SK-N-SH (cell line): Measurements from ENCODE around the gene ABCB6. TPM values are rescaled to one million over a fixed set of nuclear protein-coding genes. Genes with fewer than 3 reads are reported as not detected.

Experiments used
- CTCF ChIA-PET: fragments of 300-600, 350-600 bp; formaldehyde crosslinking; extraction: SDS; loops from one replicate; lab custom pipeline; 2021; lab: Yijun Ruan, JAX
- POLR2A ChIA-PET: fragments of 350-600 bp; sonication (Branson Sonifier 250); formaldehyde crosslinking; extraction: SDS; loops from one replicate; lab custom pipeline; 2020; ENCODE audit warnings: antibody characterized with exemption, inconsistent platforms; lab: Yijun Ruan, JAX
- DNase-seq: peaks from one replicate; pipeline ENCODE4 v3.0.0; 2012
- H2AFZ ChIP-seq: fragments of 200-600 bp; sonication (generic); 2 replicates; pipeline ENCODE4 v1.8.1; 2016; ENCODE audit warnings: antibody characterized with exemption, mild to moderate bottlenecking, low read depth
- H3F3A ChIP-seq: fragments of 200-600 bp; sonication (generic); replicated peaks from 2 replicates; pipeline ENCODE3; 2016; ENCODE audit warnings: antibody characterized with exemption, mild to moderate bottlenecking; ENCODE audit not compliant: insufficient read depth
- H3K27ac ChIP-seq, 2 experiments: fragments of 200-500 bp in 1 of 2; fragments of 200-600 bp in 1 of 2; sonication (Bioruptor generic) in 1 of 2; sonication (generic), shearing (Covaris generic) in 1 of 2; 2 replicates each; pipeline versions ENCODE4 v1.5.1 to v1.6.1; 2014 to 2016; ENCODE audit warnings: low read depth in 2 of 2, inconsistent platforms in 1 of 2, low read length in 1 of 2, mild to moderate bottlenecking in 1 of 2, mixed read lengths in 1 of 2
- H3K27me3 ChIP-seq: fragments of 200-600 bp; sonication (generic), shearing (Covaris generic); 2 replicates; pipeline ENCODE4 v1.6.1; 2016; ENCODE audit warnings: mixed run types; ENCODE audit not compliant: insufficient read depth
- H3K36me3 ChIP-seq, 2 experiments: fragments of 200-500 bp in 1 of 2; fragments of 200-600 bp in 1 of 2; sonication (Bioruptor generic) in 1 of 2; sonication (generic) in 1 of 2; replicated peaks in 1 of 2; 2 replicates each; pipeline versions ENCODE3 to v1.5.1; 2014 to 2016; ENCODE audit warnings: low read length in 1 of 2, mild to moderate bottlenecking in 1 of 2; ENCODE audit not compliant: insufficient read depth in 2 of 2, control insufficient read depth in 1 of 2
- H3K4me1 ChIP-seq, 2 experiments: fragments of 200-500 bp in 1 of 2; fragments of 200-600 bp in 1 of 2; sonication (Bioruptor generic) in 1 of 2; sonication (generic), shearing (Covaris generic) in 1 of 2; 2 replicates each; pipeline versions ENCODE4 v1.5.1 to v1.6.1; 2014 to 2016; ENCODE audit warnings: low read depth in 1 of 2, low read length in 1 of 2, mixed run types in 1 of 2; ENCODE audit not compliant: insufficient read depth in 2 of 2, control insufficient read depth in 1 of 2
- H3K4me2 ChIP-seq: fragments of 200-600 bp; sonication (generic), shearing (Covaris generic); 2 replicates; pipeline ENCODE4 v1.6.1; 2017; ENCODE audit warnings: mixed run types
- H3K4me3 ChIP-seq, 2 experiments: fragments of 200-500 bp in 1 of 2; fragments of 200-600 bp in 1 of 2; sonication (Bioruptor generic) in 1 of 2; sonication (generic), shearing (Covaris generic) in 1 of 2; 2 replicates each; pipeline versions ENCODE4 v1.5.1 to v1.8.1; 2014 to 2016; ENCODE audit warnings: low read depth in 2 of 2, inconsistent platforms in 1 of 2, low read length in 1 of 2, mild to moderate bottlenecking in 1 of 2, mixed read lengths in 1 of 2, moderate library complexity in 1 of 2
- H3K79me2 ChIP-seq: fragments of 200-600 bp; sonication (generic); 2 replicates; pipeline ENCODE4 v1.8.1; 2017; ENCODE audit warnings: mild to moderate bottlenecking; ENCODE audit not compliant: insufficient read depth
- H3K9ac ChIP-seq: fragments of 200-600 bp; sonication (generic); 2 replicates; pipeline ENCODE4 v1.6.1; 2017; ENCODE audit warnings: mixed run types
- H3K9me2 ChIP-seq: fragments of 200-600 bp; sonication (generic); 2 replicates; pipeline ENCODE4 v1.6.1; 2017; ENCODE audit warnings: mixed run types
- H3K9me3 ChIP-seq: fragments of 200-600 bp; sonication (generic); 2 replicates; pipeline ENCODE4 v1.6.1; 2017; ENCODE audit warnings: mixed run types, mild to moderate bottlenecking, moderate library complexity
- H4K20me1 ChIP-seq: fragments of 200-600 bp; sonication (generic); 2 replicates; pipeline ENCODE4 v1.6.1; 2017; ENCODE audit warnings: mild to moderate bottlenecking, mixed run types; ENCODE audit not compliant: insufficient read depth
- CHD2 ChIP-seq: fragments of 150-350 bp; IDR thresholded peaks from 2 replicates; pipeline ENCODE4 v1.6.1; 2018; ENCODE audit warnings: low read length; ENCODE audit not compliant: partially characterized antibody
- ELF1 ChIP-seq: IDR thresholded peaks from 2 replicates; pipeline ENCODE4 v1.4.0; 2012
- FOXJ3 ChIP-seq: sonication (generic); formaldehyde crosslinking; IDR thresholded peaks from 2 replicates; pipeline ENCODE4 v1.5.1; 2020; ENCODE audit warnings: mild to moderate bottlenecking, missing genetic modification reagents
- GABPA ChIP-seq: IDR thresholded peaks from 2 replicates; pipeline ENCODE4 v1.4.0; 2012; ENCODE audit warnings: low read depth, mild to moderate bottlenecking
- JUND ChIP-seq: IDR thresholded peaks from 2 replicates; pipeline ENCODE4 v1.4.0; 2012
- MXI1 ChIP-seq: IDR thresholded peaks from 2 replicates; pipeline ENCODE4 v1.6.1; 2012; ENCODE audit warnings: mild to moderate bottlenecking, low read depth, low read length, improper control_type of control experiment
- NFIC ChIP-seq: IDR thresholded peaks from 2 replicates; pipeline ENCODE4 v1.4.0; 2012; ENCODE audit warnings: borderline replicate concordance
- POLR2AphosphoS5 ChIP-seq: IDR thresholded peaks from 2 replicates; pipeline ENCODE4 v1.6.1; 2012; ENCODE audit warnings: low read depth, low read length
- RAD21 ChIP-seq: IDR thresholded peaks from 2 replicates; pipeline ENCODE4 v1.6.1; 2012; ENCODE audit warnings: mild to moderate bottlenecking, low read length
- RFX5 ChIP-seq: IDR thresholded peaks from 2 replicates; pipeline ENCODE4 v1.6.1; 2012; ENCODE audit warnings: mild to moderate bottlenecking, improper control_type of control experiment, low read length
- SIN3A ChIP-seq: IDR thresholded peaks from 2 replicates; pipeline ENCODE4 v1.6.1; 2012; ENCODE audit warnings: low read depth, mild to moderate bottlenecking, low read length, moderate library complexity, borderline replicate concordance
- SMC3 ChIP-seq: IDR thresholded peaks from 2 replicates; pipeline ENCODE4 v1.6.1; 2012; ENCODE audit warnings: low read depth, low read length, improper control_type of control experiment
- TEAD4 ChIP-seq: IDR thresholded peaks from 2 replicates; pipeline ENCODE4 v1.4.0; 2012; ENCODE audit warnings: mild to moderate bottlenecking, borderline replicate concordance; ENCODE audit not compliant: insufficient read depth
- WGBS: methylation state at CpG from one replicate; pipeline ENCODE4 v1.1.6; 2017; ENCODE audit warnings: low lambda C conversion rate; 5-methylcytosine and 5-hydroxymethylcytosine counted together
- polyA plus RNA-seq, 3 experiments: library from polyadenylated mRNA; depleted of rRNA; stranded (reverse); fragments of >200 nt; gene quantifications; 2 replicates each; pipeline ENCODE4 v1.2.3, GENCODE V29; 2012
- TF ChIP-seq, protein P1 (sequence below): IDR thresholded peaks from 2 replicates; pipeline ENCODE4; 2012
- TF ChIP-seq, protein P2 (sequence below): IDR thresholded peaks from 2 replicates; pipeline ENCODE4 v1.6.1; 2012; ENCODE audit warnings: mild to moderate bottlenecking, low read depth, low read length, moderate library complexity
- TF ChIP-seq, protein P3 (sequence below): fragments of 200-600 bp; sonication (generic); IDR thresholded peaks from 2 replicates; pipeline ENCODE4 v1.6.1; 2017; ENCODE audit warnings: antibody characterized with exemption, mild to moderate bottlenecking, moderate library complexity
- TF ChIP-seq, protein P4 (sequence below): IDR thresholded peaks from 2 replicates; pipeline ENCODE4 v1.4.0; 2012; ENCODE audit warnings: low read depth, borderline replicate concordance

The ABCB6 gene
- polyA plus RNA-seq, 1 of the 3 experiments (the other 2 are of a cell fraction): 27.4 TPM

DNA sequence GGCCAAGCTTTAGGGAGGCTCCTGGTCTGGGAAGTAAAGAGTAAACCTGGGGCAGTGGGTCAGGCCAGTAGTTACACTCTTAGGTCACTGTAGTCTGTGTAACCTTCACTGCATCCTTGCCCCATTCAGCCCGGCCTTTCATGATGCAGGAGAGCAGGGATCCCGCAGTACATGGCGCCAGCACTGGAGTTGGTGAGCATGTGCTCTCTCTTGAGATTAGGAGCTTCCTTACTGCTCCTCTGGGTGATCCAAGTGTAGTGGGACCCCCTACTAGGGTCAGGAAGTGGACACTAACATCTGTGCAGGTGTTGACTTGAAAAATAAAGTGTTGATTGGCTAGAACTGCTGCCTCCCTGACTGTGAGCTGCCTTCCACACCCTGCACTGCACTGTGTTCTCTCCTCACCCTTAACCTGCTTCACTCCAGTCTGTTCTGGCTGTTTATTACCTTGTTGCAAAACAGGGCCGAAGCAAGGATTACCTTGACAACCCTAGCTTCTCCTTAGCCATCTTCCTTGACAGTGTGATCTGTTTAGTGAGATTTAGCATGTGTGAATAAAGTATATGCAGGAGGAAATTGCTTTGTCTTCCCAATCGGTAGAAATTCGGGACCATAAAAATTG, 35.5 kb downstream of the ABCB6 start:
- no peak for DNase-seq
- Histone ChIP-seq H3K4me1 (peaks cover 0 to 9% of the 10 kb centered on the region in 2 experiments; a peak in 2 of 4 replicates), H4K20me1 (peaks cover 10% of the 10 kb centered on the region), H3K9me2 (no peaks in the 10 kb centered on the region), H3K36me3 (peaks cover 50 to 52% of the 10 kb centered on the region in 2 experiments), H3K27me3 (no peaks in the 10 kb centered on the region), H3K79me2 (peaks cover 25% of the 10 kb centered on the region), H3K9ac (no peak overlapping the region), H3F3A (peaks cover 13% of the 10 kb centered on the region), H3K4me2 (no peak overlapping the region), H3K27ac (no peak overlapping the region), H3K9me3 (no peaks in the 10 kb centered on the region), H3K4me3 (no peak overlapping the region), H2AFZ (no peak overlapping the region)
- CTCF ChIA-PET: interaction anchor here (1.2 to 4.1 kb wide), 4 partner anchors 10 to 112 kb away, joined by 3 to 12 read pairs (median 6); partner anchors contain the start of gene NHEJ1
- 92% methylated on average over 6 of the region's 6 CpGs for WGBS
- POLR2A ChIA-PET: no interaction called here
- TF ChIP-seq, protein P1, sequence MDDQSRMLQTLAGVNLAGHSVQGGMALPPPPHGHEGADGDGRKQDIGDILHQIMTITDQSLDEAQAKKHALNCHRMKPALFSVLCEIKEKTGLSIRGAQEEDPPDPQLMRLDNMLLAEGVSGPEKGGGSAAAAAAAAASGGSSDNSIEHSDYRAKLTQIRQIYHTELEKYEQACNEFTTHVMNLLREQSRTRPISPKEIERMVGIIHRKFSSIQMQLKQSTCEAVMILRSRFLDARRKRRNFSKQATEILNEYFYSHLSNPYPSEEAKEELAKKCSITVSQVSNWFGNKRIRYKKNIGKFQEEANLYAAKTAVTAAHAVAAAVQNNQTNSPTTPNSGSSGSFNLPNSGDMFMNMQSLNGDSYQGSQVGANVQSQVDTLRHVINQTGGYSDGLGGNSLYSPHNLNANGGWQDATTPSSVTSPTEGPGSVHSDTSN: no peak
- TF ChIP-seq TEAD4 (no peak), MXI1 (no peak)

DNA sequence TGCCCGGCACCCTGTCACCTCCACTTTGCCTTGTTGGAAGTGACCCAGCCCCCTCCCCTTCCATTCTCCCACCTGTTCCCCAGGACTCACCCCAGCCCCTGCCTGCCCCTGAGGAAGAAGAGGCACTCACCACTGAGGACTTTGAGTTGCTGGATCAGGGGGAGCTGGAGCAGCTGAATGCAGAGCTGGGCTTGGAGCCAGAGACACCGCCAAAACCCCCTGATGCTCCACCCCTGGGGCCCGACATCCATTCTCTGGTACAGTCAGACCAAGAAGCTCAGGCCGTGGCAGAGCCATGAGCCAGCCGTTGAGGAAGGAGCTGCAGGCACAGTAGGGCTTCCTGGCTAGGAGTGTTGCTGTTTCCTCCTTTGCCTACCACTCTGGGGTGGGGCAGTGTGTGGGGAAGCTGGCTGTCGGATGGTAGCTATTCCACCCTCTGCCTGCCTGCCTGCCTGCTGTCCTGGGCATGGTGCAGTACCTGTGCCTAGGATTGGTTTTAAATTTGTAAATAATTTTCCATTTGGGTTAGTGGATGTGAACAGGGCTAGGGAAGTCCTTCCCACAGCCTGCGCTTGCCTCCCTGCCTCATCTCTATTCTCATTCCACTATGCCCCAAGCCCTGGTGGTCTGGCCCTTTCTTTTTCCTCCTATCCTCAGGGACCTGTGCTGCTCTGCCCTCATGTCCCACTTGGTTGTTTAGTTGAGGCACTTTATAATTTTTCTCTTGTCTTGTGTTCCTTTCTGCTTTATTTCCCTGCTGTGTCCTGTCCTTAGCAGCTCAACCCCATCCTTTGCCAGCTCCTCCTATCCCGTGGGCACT, 36.2 kb downstream of the ABCB6 start:
- Histone ChIP-seq H3K9ac (no peak overlapping the region), H3K4me3 (no peak overlapping the region), H3K27me3 (no peaks in the 10 kb centered on the region), H3K36me3 (peaks cover 50 to 52% of the 10 kb centered on the region in 2 experiments), H3K27ac (no peak overlapping the region), H2AFZ (no peak overlapping the region), H3K79me2 (peaks cover 27% of the 10 kb centered on the region), H3F3A (peaks cover 15% of the 10 kb centered on the region), H3K4me1 (peaks cover 0 to 9% of the 10 kb centered on the region in 2 experiments; a peak in 2 of 4 replicates), H4K20me1 (peaks cover 10% of the 10 kb centered on the region), H3K9me2 (no peaks in the 10 kb centered on the region), H3K4me2 (no peak overlapping the region), H3K9me3 (no peaks in the 10 kb centered on the region)
- TF ChIP-seq GABPA (no peak), NFIC (no peak), RFX5 (no peak), SIN3A (no peak), JUND (no peak), SMC3 (no peak), FOXJ3 (CRISPR knock-in tag) (no peak), CHD2 (no peak), ELF1 (no peak), POLR2AphosphoS5 (no peak), RAD21 (no peak)
- TF ChIP-seq, protein P2, sequence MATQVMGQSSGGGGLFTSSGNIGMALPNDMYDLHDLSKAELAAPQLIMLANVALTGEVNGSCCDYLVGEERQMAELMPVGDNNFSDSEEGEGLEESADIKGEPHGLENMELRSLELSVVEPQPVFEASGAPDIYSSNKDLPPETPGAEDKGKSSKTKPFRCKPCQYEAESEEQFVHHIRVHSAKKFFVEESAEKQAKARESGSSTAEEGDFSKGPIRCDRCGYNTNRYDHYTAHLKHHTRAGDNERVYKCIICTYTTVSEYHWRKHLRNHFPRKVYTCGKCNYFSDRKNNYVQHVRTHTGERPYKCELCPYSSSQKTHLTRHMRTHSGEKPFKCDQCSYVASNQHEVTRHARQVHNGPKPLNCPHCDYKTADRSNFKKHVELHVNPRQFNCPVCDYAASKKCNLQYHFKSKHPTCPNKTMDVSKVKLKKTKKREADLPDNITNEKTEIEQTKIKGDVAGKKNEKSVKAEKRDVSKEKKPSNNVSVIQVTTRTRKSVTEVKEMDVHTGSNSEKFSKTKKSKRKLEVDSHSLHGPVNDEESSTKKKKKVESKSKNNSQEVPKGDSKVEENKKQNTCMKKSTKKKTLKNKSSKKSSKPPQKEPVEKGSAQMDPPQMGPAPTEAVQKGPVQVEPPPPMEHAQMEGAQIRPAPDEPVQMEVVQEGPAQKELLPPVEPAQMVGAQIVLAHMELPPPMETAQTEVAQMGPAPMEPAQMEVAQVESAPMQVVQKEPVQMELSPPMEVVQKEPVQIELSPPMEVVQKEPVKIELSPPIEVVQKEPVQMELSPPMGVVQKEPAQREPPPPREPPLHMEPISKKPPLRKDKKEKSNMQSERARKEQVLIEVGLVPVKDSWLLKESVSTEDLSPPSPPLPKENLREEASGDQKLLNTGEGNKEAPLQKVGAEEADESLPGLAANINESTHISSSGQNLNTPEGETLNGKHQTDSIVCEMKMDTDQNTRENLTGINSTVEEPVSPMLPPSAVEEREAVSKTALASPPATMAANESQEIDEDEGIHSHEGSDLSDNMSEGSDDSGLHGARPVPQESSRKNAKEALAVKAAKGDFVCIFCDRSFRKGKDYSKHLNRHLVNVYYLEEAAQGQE: no peak
- TF ChIP-seq, protein P3, sequence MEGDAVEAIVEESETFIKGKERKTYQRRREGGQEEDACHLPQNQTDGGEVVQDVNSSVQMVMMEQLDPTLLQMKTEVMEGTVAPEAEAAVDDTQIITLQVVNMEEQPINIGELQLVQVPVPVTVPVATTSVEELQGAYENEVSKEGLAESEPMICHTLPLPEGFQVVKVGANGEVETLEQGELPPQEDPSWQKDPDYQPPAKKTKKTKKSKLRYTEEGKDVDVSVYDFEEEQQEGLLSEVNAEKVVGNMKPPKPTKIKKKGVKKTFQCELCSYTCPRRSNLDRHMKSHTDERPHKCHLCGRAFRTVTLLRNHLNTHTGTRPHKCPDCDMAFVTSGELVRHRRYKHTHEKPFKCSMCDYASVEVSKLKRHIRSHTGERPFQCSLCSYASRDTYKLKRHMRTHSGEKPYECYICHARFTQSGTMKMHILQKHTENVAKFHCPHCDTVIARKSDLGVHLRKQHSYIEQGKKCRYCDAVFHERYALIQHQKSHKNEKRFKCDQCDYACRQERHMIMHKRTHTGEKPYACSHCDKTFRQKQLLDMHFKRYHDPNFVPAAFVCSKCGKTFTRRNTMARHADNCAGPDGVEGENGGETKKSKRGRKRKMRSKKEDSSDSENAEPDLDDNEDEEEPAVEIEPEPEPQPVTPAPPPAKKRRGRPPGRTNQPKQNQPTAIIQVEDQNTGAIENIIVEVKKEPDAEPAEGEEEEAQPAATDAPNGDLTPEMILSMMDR: no peak
- TF ChIP-seq, protein P4, sequence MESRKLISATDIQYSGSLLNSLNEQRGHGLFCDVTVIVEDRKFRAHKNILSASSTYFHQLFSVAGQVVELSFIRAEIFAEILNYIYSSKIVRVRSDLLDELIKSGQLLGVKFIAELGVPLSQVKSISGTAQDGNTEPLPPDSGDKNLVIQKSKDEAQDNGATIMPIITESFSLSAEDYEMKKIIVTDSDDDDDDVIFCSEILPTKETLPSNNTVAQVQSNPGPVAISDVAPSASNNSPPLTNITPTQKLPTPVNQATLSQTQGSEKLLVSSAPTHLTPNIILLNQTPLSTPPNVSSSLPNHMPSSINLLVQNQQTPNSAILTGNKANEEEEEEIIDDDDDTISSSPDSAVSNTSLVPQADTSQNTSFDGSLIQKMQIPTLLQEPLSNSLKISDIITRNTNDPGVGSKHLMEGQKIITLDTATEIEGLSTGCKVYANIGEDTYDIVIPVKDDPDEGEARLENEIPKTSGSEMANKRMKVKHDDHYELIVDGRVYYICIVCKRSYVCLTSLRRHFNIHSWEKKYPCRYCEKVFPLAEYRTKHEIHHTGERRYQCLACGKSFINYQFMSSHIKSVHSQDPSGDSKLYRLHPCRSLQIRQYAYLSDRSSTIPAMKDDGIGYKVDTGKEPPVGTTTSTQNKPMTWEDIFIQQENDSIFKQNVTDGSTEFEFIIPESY: no peak
- ChIA-PET POLR2A (no interaction called here), CTCF (interaction anchor here (1.2 to 4.1 kb wide), 4 partner anchors 10 to 113 kb away, joined by 3 to 12 read pairs (median 6); partner anchors contain the start of gene NHEJ1)
- 82% methylated on average over 5 of the region's 8 CpGs for WGBS
- no peak for DNase-seq
